IPS DF 6.9 (cell line): ENCODE results near the gene CHIC2.
"Not testable (repeated sequence)": the region's sequence is repeated elsewhere in the genome, so short reads cannot be mapped to it uniquely, and the experiment has no call there.

Experiments used
- DNase-seq: peaks from one replicate; pipeline ENCODE4 v3.0.0-alpha.2; 2013; ENCODE audit warnings: low read depth, low spot score
- H3K27ac ChIP-seq: one replicate; pipeline ENCODE4 v1.5.1; 2013; ENCODE audit warnings: low read length, control low read depth
- H3K27me3 ChIP-seq: 2 replicates; pipeline ENCODE4 v1.6.1; 2013; ENCODE audit warnings: mild to moderate bottlenecking, low read length; ENCODE audit not compliant: control insufficient read depth, insufficient read depth
- H3K36me3 ChIP-seq: 2 replicates; pipeline ENCODE4 v1.6.1; 2013; ENCODE audit warnings: low read length; ENCODE audit not compliant: control insufficient read depth, insufficient read depth
- H3K4me1 ChIP-seq: 2 replicates; pipeline ENCODE4 v1.6.1; 2013; ENCODE audit warnings: low read length; ENCODE audit not compliant: control insufficient read depth, insufficient read depth
- H3K4me3 ChIP-seq: 2 replicates; pipeline ENCODE4 v1.5.1; 2013; ENCODE audit warnings: mild to moderate bottlenecking, low read length
- H3K9me3 ChIP-seq: 2 replicates; pipeline ENCODE4 v1.6.1; 2013; ENCODE audit warnings: low read length, inconsistent platforms; ENCODE audit not compliant: control insufficient read depth, insufficient read depth
- WGBS: extraction: QIAGEN DNeasy Blood & Tissue Kit; methylation state at CpG from one replicate; pipeline ENCODE4 v1.1.7; 2013; ENCODE audit warnings: mixed read lengths, missing lambda C conversion rate; ENCODE audit not compliant: insufficient read length, insufficient coverage; 5-methylcytosine and 5-hydroxymethylcytosine counted together

CHIC2 gene

GRCh38 chr4:54064317-54065111 is at the start of gene CHIC2:
Gene CHIC2 (minus strand): TSS chr4:54064605. CDS start chr4:54064300, 305 bp downstream.
- WGBS, result no CpG with 5 or more reads among the region's 87 CpGs
- H3K27me3 ChIP-seq, result no peaks in the 10 kb centered on the region
- H3K4me1 ChIP-seq, result no peaks in the 10 kb centered on the region
- no peak within 1 kb of the TSS for H3K27ac ChIP-seq
- DNase-seq, result peak; percentile 50
- H3K4me3 ChIP-seq, result peak within 1 kb of the TSS; percentile 66
- H3K9me3 ChIP-seq, result no peaks in the 10 kb centered on the region
- H3K36me3 ChIP-seq, result no peaks in the 10 kb centered on the region

DNA sequence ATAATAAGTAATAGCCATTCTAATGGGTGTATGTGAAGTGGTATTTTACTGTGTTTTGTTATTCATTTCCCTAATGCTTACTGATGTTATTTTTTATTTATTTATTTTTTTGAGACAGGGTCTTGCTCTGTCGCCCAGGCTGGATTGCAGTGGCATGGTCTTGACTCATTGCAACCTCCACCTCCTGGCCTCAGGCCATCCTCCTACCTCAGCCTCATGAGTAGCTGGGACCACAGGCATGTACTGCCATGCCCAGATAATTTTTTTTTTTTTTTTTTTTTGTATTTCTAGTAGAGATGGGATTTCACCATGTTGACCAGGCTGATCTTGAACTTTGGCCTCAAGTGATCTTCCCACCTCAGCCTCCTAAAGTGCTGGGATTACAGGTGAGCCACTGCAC is 48.8 kb upstream of the CHIC2 start:
- no CpG with 5 or more reads among the region's 1 CpG for WGBS

DNA sequence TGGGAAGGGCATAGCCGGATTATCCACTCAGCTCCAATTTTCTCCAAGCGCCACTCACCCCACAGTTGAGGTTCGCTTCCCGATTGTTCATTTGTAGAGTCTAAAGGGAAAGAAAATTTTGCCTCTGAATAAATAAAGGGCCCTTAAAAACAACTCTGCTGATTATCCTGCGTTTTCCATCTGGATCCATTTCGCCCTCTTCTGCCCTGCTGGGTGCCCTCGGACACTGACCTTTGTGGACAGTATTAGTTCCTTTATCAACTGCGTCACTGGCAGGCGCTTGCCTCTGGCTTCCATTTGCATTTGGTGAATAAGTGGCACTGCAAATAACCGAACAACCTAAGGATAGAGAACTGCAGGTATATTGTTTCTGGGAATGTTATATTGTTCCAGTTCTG is 45.6 kb upstream of the CHIC2 start:
- H3K9me3 ChIP-seq, result no peaks in the 10 kb centered on the region
- peaks cover 5% of the 10 kb centered on the region for H3K4me1 ChIP-seq
- no CpG with 5 or more reads among the region's 10 CpGs for WGBS
- H3K27me3 ChIP-seq, result peaks cover 28% of the 10 kb centered on the region
- no peak for DNase-seq
- H3K27ac ChIP-seq, result no peak overlapping the region
- peak overlapping the region; percentile 26; the same call in 1 of the 2 replicates for H3K4me3 ChIP-seq
- no peaks in the 10 kb centered on the region for H3K36me3 ChIP-seq

More for the DNA sequence above, 48.8 kb upstream of the CHIC2 start:
- not testable (repeated sequence) for H3K4me3 ChIP-seq, H3K9me3 ChIP-seq, DNase-seq, H3K4me1 ChIP-seq, H3K36me3 ChIP-seq, H3K27ac ChIP-seq
- H3K27me3 ChIP-seq, result peaks cover 17% of the 10 kb centered on the region

- H3K27me3 ChIP-seq, result peaks cover 34% of the 10 kb centered on the region
- H3K9me3 ChIP-seq, result no peaks in the 10 kb centered on the region
- peaks cover 5% of the 10 kb centered on the region for H3K4me1 ChIP-seq
- H3K27ac ChIP-seq, result no peak overlapping the region
- no peaks in the 10 kb centered on the region for H3K36me3 ChIP-seq
- H3K4me3 ChIP-seq, result peak overlapping the region; percentile 26; the same call in 1 of the 2 replicates
- DNase-seq, result no peak
- no CpG with 5 or more reads among the region's 51 CpGs for WGBS
Measured at GRCh38 chr4:54109241-54110018, 45.0 kb upstream of the CHIC2 start.

GRCh38 chr4:54107951-54108748 is 43.7 kb upstream of the CHIC2 start:
- Histone ChIP-seq H3K27ac (no peak overlapping the region), H3K4me3 (peak overlapping the region; percentile 2; the same call in 1 of the 2 replicates), H3K9me3 (no peaks in the 10 kb centered on the region), H3K27me3 (peaks cover 47% of the 10 kb centered on the region), H3K36me3 (no peaks in the 10 kb centered on the region), H3K4me1 (peaks cover 5% of the 10 kb centered on the region)
- no CpG with 5 or more reads among the region's 22 CpGs for WGBS
- no peak for DNase-seq

DNA sequence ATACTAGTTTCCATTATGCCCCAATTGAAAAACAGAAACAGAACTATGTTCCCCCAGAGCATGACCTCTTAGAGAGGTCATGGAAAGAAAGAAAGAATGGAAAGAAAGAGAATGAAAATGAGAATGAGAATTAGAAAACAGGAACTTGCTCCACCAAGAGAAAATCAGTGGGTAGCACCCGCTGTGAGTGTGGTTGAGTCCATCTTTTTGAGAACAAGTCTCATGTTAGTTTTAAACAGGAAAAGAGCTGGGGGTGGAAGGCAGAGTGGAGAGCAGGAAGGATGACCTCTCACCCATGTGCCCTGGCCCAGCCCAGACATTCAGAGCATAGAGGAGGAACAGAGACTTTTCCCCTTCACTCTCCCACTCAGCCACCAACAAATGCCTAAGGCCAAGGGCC is 40.5 kb upstream of the CHIC2 start:
- no CpG with 5 or more reads among the region's 1 CpG for WGBS
- Histone ChIP-seq H3K36me3 (no peaks in the 10 kb centered on the region), H3K27me3 (peaks cover 68% of the 10 kb centered on the region), H3K27ac (no peak overlapping the region), H3K4me1 (peaks cover 7% of the 10 kb centered on the region), H3K9me3 (no peaks in the 10 kb centered on the region), H3K4me3 (no peak overlapping the region)
- DNase-seq, result no peak

- H3K27me3 ChIP-seq, result peaks cover 76% of the 10 kb centered on the region
- H3K9me3 ChIP-seq, result no peaks in the 10 kb centered on the region
- H3K4me3 ChIP-seq, result no peak overlapping the region
- no CpG with 5 or more reads among the region's 8 CpGs for WGBS
- H3K4me1 ChIP-seq, result peaks cover 3% of the 10 kb centered on the region; the same call in 1 of the 2 replicates
- H3K27ac ChIP-seq, result no peak overlapping the region
- no peaks in the 10 kb centered on the region for H3K36me3 ChIP-seq
- no peak for DNase-seq
Measured at GRCh38 chr4:54103190-54103574, 38.8 kb upstream of the CHIC2 start.

GRCh38 chr4:54102531-54103106 is 38.2 kb upstream of the CHIC2 start:
- DNase-seq, result no peak
- peaks cover 1% of the 10 kb centered on the region; the same call in 1 of the 2 replicates for H3K4me1 ChIP-seq
- no CpG with 5 or more reads among the region's 6 CpGs for WGBS

GRCh38 chr4:54101190-54102041 is 37.0 kb upstream of the CHIC2 start:
- Histone ChIP-seq H3K36me3 (no peaks in the 10 kb centered on the region), H3K27me3 (peaks cover 92% of the 10 kb centered on the region), H3K9me3 (no peaks in the 10 kb centered on the region), H3K27ac (no peak overlapping the region), H3K4me3 (no peak overlapping the region; the same call in 1 of the 2 replicates), H3K4me1 (peaks cover 1% of the 10 kb centered on the region; the same call in 1 of the 2 replicates)
- DNase-seq, result no peak
- no CpG with 5 or more reads among the region's 50 CpGs for WGBS

More at GRCh38 chr4:54102531-54103106, 38.2 kb upstream of the CHIC2 start:
- Histone ChIP-seq H3K27me3 (peaks cover 82% of the 10 kb centered on the region), H3K27ac (no peak overlapping the region), H3K36me3 (no peaks in the 10 kb centered on the region), H3K9me3 (no peaks in the 10 kb centered on the region), H3K4me3 (no peak overlapping the region)
